ENCODE measurements around the gene HYAL3. TPM values are rescaled to one million over a fixed set of nuclear protein-coding genes. Genes with fewer than 3 reads are reported as not detected.
A peak's percentile ranks its signal among the peaks of the same experiment; 100 is the strongest.

Gene HYAL3
- total and polyA plus RNA-seq, 2 of the 8 experiments (the other 6 are each of a cell fraction or from before 2014, with no cell fraction given) = 3.2 to 12.2 TPM

GRCh38 chr3:50256978-50257890, 42.0 kb downstream of the HYAL3 start:
- Histone ChIP-seq H4K5ac (ENCODE audit: insufficient read length, low read depth, low read length) (no peak overlapping the region), H3K9me3 (ENCODE audit: insufficient read depth in 2 of 2, low read depth in 1 of 2, low read length in 1 of 2) (no peaks in the 10 kb centered on the region), H3K27ac (ENCODE audit: low read depth, low read length) (no peak overlapping the region), H3K4me2 (ENCODE audit: insufficient read depth in 1 of 2, low read depth in 2 of 2, low read length in 2 of 2) (no peak overlapping the region), H3K14ac (ENCODE audit: insufficient read length) (no peak overlapping the region), H3K18ac (ENCODE audit: extremely low read depth, low read length) (no peak overlapping the region), H2BK120ac (replicated peaks; ENCODE audit: low read depth, low read length) (no peak overlapping the region), H3K36me3 (ENCODE audit: control insufficient read depth in 2 of 4, insufficient read depth in 4 of 4, low read length in 3 of 4) (peaks cover 17 to 32% (median 24%) of the 10 kb centered on the region in 4 experiments; a peak in 7 of 8 replicates), H2AK5ac (ENCODE audit: low read depth, low read length) (no peak overlapping the region), H3K79me2 (ENCODE audit: control insufficient read depth in 1 of 2, insufficient read depth in 2 of 2, low read length in 2 of 2) (no peaks in the 10 kb centered on the region), H4K8ac (ENCODE audit: extremely low read depth, insufficient read depth, low read length) (no peak overlapping the region), H3K23ac (ENCODE audit: insufficient read length) (no peak overlapping the region), H4K91ac (replicated peaks; ENCODE audit: insufficient read length, low read length) (no peak overlapping the region), H3K4ac (replicated peaks; ENCODE audit: insufficient read length, low read depth, low read length) (no peak overlapping the region), H3K9ac (replicated peaks in 1 of 4; ENCODE audit: extremely low read depth in 1 of 4, low read depth in 3 of 4, low read length in 3 of 4) (no peak overlapping the region), H3K4me3 (ENCODE audit: extremely low read depth in 1 of 4, insufficient read depth in 2 of 4, low read depth in 3 of 4, low read length in 4 of 4) (no peak overlapping the region), H3K27me3 (replicated peaks in 1 of 4; ENCODE audit: control insufficient read depth in 3 of 4, extremely low read depth in 1 of 4, insufficient read depth in 3 of 4, low read length in 3 of 4) (no peaks in the 10 kb centered on the region), H2BK12ac (ENCODE audit: low read depth, low read length) (no peak overlapping the region; the same call in 1 of the 2 replicates), H3K56ac (replicated peaks; ENCODE audit: insufficient read length, low read depth, low read length) (no peak overlapping the region), H3K4me1 (replicated peaks in 1 of 4; ENCODE audit: control insufficient read depth in 3 of 4, insufficient read depth in 4 of 4, low read length in 3 of 4) (peaks cover 0 to 14% (median 12%) of the 10 kb centered on the region in 4 experiments; a peak in 6 of 7 replicates), H2BK5ac (ENCODE audit: low read depth, low read length) (no peak overlapping the region), H2BK20ac (ENCODE audit: low read length) (no peak overlapping the region), H3K23me2 (ENCODE audit: low read depth, low read length) (no peaks in the 10 kb centered on the region), H3K79me1 (ENCODE audit: low read depth, low read length) (peaks cover 6% of the 10 kb centered on the region; the same call in 1 of the 2 replicates), H4K20me1 (replicated peaks in 1 of 2; ENCODE audit: control insufficient read depth in 1 of 2, insufficient read depth in 2 of 2, low read length in 2 of 2) (peaks cover 2 to 14% of the 10 kb centered on the region in 2 experiments), H2AFZ (ENCODE audit: low read length) (no peak overlapping the region), H2BK15ac (ENCODE audit: low read length) (no peak overlapping the region)
- DNase-seq (ENCODE audit: low read depth in 1 of 2, low spot score in 2 of 2) = peak in 1 of 2 experiments; percentile 89
- ChIA-PET CTCF (ENCODE audit: partially characterized antibody) (interaction anchor here (0.7 to 53.5 kb wide), 13 partner anchors 8 to 137 kb away, joined by 3 to 2149 read pairs (median 3); partner anchors contain the start of genes GNAI2, GNAT1, LSMEM2 and SEMA3B), POLR2A (ENCODE audit: partially characterized antibody) (interaction anchor here (0.7 to 2.1 kb wide), 5 partner anchors 7 to 30 kb away, joined by 3 to 7 read pairs (median 3); no protein-coding TSS in a partner anchor)
- TF ChIP-seq CEBPB (IDR thresholded peaks at IDR 0.05; ENCODE audit: low read depth, low read length) (no peak), CTCF (IDR thresholded peaks at IDR 0.05; ENCODE audit: control extremely low read depth in 1 of 3, insufficient read depth in 1 of 3, low read depth in 1 of 3, low read length in 3 of 3) (peak in 2 of 3 experiments; percentile 78 to 86; a peak in 3 of 4 replicates), RAD21 (IDR thresholded peaks at IDR 0.05 in 1 of 2, conservative IDR thresholded peaks at IDR 0.05 in 1 of 2; ENCODE audit: low read depth in 2 of 2, low read length in 2 of 2) (peak; percentile 68 to 82), MAX (IDR thresholded peaks at IDR 0.05) (peak; percentile 12; the same call in 1 of the 2 replicates)
- FAIRE-seq = no peak
- 86% methylated on average over 20 of the region's 20 CpGs; no CpG with 5 or more reads in 1 of the 2 experiments for WGBS, 2 experiments (ENCODE audit: extremely low coverage in 1 of 2, insufficient coverage in 1 of 2, insufficient read length in 1 of 2, insufficient replicate concordance in 2 of 2, low coverage in 1 of 2, low lambda C conversion rate in 2 of 2, missing lambda C conversion rate in 1 of 2)

All from H1 (cell line).